ENCODE results near the gene RAB1B. TPM values are rescaled to one million over a fixed set of nuclear protein-coding genes. Genes with fewer than 3 reads are reported as not detected.

RAB1B gene
- total RNA-seq, 1 donor from 2014 or later = 150 TPM

- Mint-ChIP-seq H3K4me3 (ENCODE audit: unreplicated experiment) (no peak overlapping the region), H3K27me3 (ENCODE audit: unreplicated experiment) (no peaks in the 10 kb centered on the region)
- peak; percentile 99 for DNase-seq (ENCODE audit: extremely low spot score, unreplicated experiment)
Measured at GRCh38 chr11:66282468-66283455, 14.3 kb downstream of the RAB1B start.

GRCh38 chr11:66283461-66284105, 15.1 kb downstream of the RAB1B start:
- Mint-ChIP-seq H3K36me3 (ENCODE audit: unreplicated experiment) (no peaks in the 10 kb centered on the region), H3K9me3 (ENCODE audit: unreplicated experiment) (no peaks in the 10 kb centered on the region), H3K4me3 (ENCODE audit: unreplicated experiment) (no peak overlapping the region), H3K27me3 (ENCODE audit: unreplicated experiment) (no peaks in the 10 kb centered on the region), H3K4me1 (ENCODE audit: unreplicated experiment) (peaks cover 48% of the 10 kb centered on the region), H3K27ac (ENCODE audit: unreplicated experiment) (no peak overlapping the region)
- DNase-seq (ENCODE audit: extremely low spot score, unreplicated experiment) = no peak
- TF ChIP-seq CTCF (IDR thresholded peaks at IDR 0.05) = no peak

More at GRCh38 chr11:66282468-66283455, 14.3 kb downstream of the RAB1B start:
- Mint-ChIP-seq H3K4me1 (ENCODE audit: unreplicated experiment) (peaks cover 43% of the 10 kb centered on the region), H3K27ac (ENCODE audit: unreplicated experiment) (no peak overlapping the region), H3K36me3 (ENCODE audit: unreplicated experiment) (no peaks in the 10 kb centered on the region), H3K9me3 (ENCODE audit: unreplicated experiment) (no peaks in the 10 kb centered on the region)
- TF ChIP-seq CTCF (IDR thresholded peaks at IDR 0.05) = peak; percentile 96

GRCh38 chr11:66284526-66285078, 16.2 kb downstream of the RAB1B start:
- Mint-ChIP-seq H3K36me3 (ENCODE audit: unreplicated experiment) (no peaks in the 10 kb centered on the region), H3K27me3 (ENCODE audit: unreplicated experiment) (no peaks in the 10 kb centered on the region), H3K4me1 (ENCODE audit: unreplicated experiment) (peaks cover 44% of the 10 kb centered on the region), H3K9me3 (ENCODE audit: unreplicated experiment) (no peaks in the 10 kb centered on the region), H3K27ac (ENCODE audit: unreplicated experiment) (no peak overlapping the region), H3K4me3 (ENCODE audit: unreplicated experiment) (no peak overlapping the region)
- TF ChIP-seq CTCF (IDR thresholded peaks at IDR 0.05) = no peak
- no peak for DNase-seq (ENCODE audit: extremely low spot score, unreplicated experiment)

- Mint-ChIP-seq H3K4me3 (ENCODE audit: unreplicated experiment) (no peak overlapping the region), H3K9me3 (ENCODE audit: unreplicated experiment) (no peaks in the 10 kb centered on the region), H3K27ac (ENCODE audit: unreplicated experiment) (no peak overlapping the region), H3K27me3 (ENCODE audit: unreplicated experiment) (no peaks in the 10 kb centered on the region), H3K4me1 (ENCODE audit: unreplicated experiment) (peaks cover 50% of the 10 kb centered on the region), H3K36me3 (ENCODE audit: unreplicated experiment) (no peaks in the 10 kb centered on the region)
- no peak for DNase-seq (ENCODE audit: extremely low spot score, unreplicated experiment)
- no peak for TF ChIP-seq CTCF (IDR thresholded peaks at IDR 0.05)
Measured at GRCh38 chr11:66285250-66285947, 17.0 kb downstream of the RAB1B start.

All from osteocyte (in vitro differentiated cells).